T1000 (cell line): Measurements from ENCODE around the gene KDM6A.
"Not testable (repeated sequence)": the region's sequence is repeated elsewhere in the genome, so short reads cannot be mapped to it uniquely, and the experiment has no call there.

Experiments used
- DNase-seq: peaks from one replicate; lab custom pipeline; 2025; ENCODE audit warnings: mixed read lengths; lab: John Stamatoyannopoulos, UW

KDM6A gene

GRCh38 chrX:45083314-45083713 is 210.3 kb downstream of the KDM6A start:
- DNase-seq: no peak

DNA sequence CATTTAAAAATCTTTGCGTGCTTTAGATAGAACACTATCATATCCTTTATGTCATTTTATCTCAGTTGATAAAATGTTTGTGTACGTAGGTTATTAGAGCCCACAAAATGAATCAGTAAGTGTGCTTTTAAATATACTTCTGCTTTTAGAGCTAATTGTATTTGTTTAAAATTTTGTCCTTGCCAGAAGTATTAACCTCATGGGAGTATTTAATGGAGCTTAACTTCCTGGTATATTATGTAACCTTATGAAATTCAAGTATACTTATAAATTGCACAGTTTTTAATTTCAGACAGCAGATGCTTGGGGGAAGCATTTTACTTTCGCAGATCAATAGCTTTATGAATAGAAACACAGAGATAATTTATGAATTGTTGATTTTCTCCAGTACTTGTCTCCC is 237.5 kb downstream of the KDM6A start:
- no peak for DNase-seq

- no peak for DNase-seq
Observed at GRCh38 chrX:45126158-45126557, 253.2 kb downstream of the KDM6A start.

DNA sequence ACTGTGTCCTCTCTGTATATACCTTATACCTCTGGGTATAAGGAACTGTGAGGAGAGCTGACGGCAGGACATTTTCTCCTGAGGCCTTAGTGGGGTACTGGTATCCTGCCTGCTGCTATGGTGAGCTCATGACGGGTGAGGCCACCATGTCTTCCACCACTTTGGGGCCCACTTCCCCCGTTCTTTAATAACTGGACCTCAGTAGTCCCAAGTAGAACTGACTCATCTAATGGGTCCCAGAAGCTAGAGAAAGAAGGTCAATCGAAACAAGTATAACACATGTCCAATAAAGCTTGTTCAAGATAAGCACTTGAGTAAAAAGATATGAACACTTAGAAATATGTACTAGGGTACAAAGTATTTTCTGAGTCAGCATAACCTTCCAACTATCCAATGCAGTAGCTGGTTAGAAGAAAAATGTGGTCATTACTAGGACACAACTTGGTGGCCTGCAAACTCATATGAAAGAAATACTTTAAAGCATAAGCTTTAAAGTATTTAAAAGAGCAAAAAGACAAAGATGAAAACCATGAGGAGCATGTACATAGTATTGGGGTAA is 256.0 kb downstream of the KDM6A start:
- DNase-seq: no peak

DNA sequence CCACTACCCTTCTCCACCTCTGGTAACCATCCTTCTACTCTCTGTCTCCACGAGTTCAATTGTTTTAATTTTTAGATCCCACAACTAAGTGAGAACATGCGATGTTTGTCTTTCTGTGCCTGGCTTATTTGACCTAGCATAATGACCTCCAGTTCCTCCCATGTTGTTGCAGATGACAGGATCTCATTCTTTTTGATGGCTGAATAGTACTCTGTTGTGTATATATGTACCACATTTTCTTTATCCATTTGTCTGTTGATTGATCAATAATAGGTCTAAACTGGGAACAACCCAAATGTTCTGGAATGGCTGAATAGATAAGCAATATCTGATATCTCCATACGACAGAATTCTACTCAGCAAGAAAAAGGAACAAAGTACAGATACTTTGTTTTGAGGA is 260.5 kb downstream of the KDM6A start:
- DNase-seq: no peak

GRCh38 chrX:45134315-45134731 is 261.3 kb downstream of the KDM6A start:
- DNase-seq: no peak

- DNase-seq: no peak
Observed at GRCh38 chrX:45134775-45135174, 261.8 kb downstream of the KDM6A start.

DNA sequence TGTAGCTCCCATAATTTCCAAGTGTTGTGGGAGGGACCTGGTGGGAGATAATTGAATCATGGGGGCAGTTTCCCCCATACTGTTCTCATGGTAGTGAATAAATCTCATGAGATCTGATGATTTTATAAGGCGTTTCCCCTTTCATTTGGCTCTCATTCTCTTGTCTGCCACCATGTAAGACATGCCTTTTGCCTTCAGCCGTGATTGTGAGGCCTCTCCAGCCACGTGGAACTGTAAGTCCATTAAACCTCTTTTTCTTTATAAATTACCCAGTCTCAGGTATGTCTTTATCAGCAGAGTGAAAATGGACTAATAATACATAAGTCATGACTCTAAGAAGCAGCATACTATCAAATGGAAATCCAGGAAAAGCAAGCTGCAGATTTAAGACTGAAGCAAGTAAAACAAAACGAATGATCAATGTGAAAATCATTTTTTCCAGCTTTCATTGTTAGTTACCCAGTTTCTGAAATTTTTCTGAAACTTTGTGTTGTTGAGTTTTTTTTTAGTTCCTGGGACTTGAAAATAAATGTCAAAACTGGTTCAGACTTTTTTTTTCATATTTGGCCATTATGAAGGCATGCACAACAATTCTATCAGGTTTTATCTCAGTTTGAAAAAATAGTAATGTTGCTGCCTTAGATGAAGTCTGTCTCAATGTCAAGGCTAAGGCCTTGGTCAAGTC is 262.5 kb downstream of the KDM6A start:
- not testable (repeated sequence) for DNase-seq

- no peak for DNase-seq
Observed at GRCh38 chrX:45137531-45137930, 264.5 kb downstream of the KDM6A start.

GRCh38 chrX:45138525-45138924 is 265.5 kb downstream of the KDM6A start:
- no peak for DNase-seq

DNA sequence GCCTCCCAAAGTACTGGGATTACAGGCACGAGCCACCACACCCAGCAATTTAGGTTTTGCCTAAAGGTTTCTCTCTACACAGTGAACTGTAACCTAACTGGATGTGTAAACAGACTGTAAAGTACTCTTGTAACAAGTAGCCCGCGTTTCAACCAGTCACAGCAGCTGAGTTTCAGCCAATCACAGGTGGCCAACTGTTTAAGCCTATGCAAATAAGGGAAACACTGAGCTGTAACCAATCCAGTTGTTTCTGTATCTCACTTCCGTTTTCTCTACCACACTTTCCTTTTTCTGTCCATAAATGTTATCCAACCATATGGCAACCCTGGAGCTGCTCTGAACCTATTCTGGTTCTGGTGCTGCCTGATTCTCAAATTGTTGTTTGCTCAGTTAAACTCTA is 267.8 kb downstream of the KDM6A start:
- no peak for DNase-seq

- DNase-seq: no peak
Observed at GRCh38 chrX:45142185-45142584, 269.2 kb downstream of the KDM6A start.

GRCh38 chrX:45143455-45143854 is 270.5 kb downstream of the KDM6A start:
- DNase-seq: no peak

DNA sequence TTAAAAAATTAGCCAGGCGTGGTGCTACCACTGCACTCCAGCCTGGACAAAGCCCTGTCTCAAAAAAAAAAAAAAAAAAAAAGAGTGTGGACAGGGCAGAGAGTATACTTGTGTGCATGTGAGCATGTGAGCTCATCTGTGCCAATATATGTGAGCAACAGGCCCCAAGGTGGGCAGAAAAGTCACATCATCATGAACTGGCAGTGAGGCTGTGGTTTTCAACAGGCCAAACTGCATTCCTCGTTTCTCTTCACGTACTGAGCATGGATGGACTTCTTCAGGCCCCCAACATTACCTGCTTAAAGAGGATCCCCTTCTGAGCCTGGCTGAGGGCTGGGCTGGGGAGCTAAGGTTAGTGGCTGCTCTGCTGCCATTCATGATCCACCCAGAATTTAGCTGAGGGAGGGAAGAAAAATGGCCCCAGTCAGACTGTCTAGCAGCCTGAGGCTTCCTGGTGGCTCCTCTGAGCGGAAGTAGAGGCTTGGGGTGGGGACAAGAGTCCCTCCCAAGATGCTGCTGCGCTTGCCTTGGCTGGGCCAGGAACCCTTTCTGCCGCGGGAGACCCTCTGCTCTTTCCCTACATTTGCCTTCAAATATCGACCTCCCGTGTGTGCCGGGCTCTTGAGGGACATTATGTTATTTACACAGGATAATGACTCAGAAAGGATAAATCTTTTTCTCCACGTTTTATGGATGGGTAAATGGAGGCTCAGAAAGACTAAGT is 272.7 kb downstream of the KDM6A start:
- no peak for DNase-seq

DNA sequence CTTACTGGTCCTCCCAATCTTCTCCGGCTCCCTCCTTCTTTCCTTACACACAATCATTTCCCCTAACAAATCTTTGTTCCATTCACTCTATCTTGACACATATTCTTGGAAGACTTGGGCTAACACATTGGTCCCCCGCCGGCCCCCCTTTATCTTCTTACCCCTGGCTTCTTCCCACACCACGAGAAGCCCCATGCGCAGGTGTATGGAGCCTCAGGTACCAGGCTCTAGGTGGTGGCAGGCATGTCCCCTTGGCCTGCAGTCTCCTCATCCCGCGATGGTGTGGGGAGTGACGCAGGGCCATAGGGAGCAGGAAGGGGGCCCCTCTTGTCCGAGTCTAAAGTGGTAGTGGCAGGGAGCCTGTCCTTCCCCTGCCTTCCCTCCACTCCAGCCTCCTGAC is 277.8 kb downstream of the KDM6A start:
- no peak for DNase-seq

DNA sequence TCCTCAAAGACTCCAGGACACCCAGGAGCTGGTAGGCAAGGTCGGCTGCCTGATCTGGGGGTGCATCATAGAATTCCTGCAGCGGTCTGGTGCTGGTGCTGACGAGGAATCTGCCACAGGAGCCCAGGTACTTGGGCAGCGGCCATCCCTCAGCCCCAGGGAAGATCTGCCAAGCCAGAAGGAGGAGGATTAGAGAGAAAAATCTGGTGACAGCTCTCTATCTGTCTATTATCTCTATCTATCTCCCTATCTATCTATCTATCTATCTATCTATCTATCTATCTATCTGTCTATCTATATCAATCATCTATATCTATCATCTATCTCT is 281.0 kb downstream of the KDM6A start:
- DNase-seq: no peak

DNA sequence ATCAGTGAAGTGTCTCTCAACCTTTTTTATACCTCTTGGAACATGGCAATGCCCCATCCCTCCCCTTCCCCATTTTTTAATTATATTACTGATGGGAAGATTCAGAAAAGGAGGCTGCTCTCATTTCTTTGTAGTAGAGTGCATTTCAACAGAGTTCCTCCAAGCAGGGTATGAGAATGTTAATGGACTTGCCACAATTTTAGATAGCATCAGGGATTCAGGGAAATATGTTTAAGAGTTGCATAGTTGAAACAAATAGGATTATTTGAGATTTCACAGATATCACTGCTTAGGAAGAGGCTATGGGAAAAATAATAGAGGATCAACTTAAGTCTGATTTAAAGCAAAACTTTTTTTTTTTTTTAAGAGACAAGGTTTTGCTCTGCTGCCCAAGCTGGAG is 281.5 kb downstream of the KDM6A start:
- no peak for DNase-seq

GRCh38 chrX:45157647-45158046 is 284.7 kb downstream of the KDM6A start:
- DNase-seq: no peak
